Ovary (tissue), 9 donors: ENCODE results near the gene MAOB. TPM values are rescaled to one million over a fixed set of nuclear protein-coding genes. Genes with fewer than 3 reads are reported as not detected.

Source experiments
- DNase-seq, 5 donors: peaks; one replicate each; pipeline ENCODE4 v3.0.0-alpha.2; 2019 to 2020
- H3K27ac ChIP-seq, 2 donors: fragments of 200-600 bp; one replicate each; pipeline versions ENCODE4 v1.5.1 to v1.8.0; 2019 to 2022
- H3K27me3 ChIP-seq: fragments of 200-600 bp; one replicate; pipeline ENCODE4 v1.8.0; 2022
- H3K36me3 ChIP-seq: fragments of 200-600 bp; sonication (generic); one replicate; pipeline ENCODE4 v1.5.1; 2019
- H3K4me1 ChIP-seq: one replicate; pipeline ENCODE4 v1.8.1; 2013; ENCODE audit warnings: mild to moderate bottlenecking, moderate library complexity; ENCODE audit not compliant: insufficient read depth
- H3K4me3 ChIP-seq: fragments of 200-600 bp; sonication (generic); one replicate; pipeline ENCODE4 v1.5.1; 2017
- H3K9me3 ChIP-seq, 2 donors: fragments of 200-600 bp in 1 of 2; sonication (generic) in 1 of 2; one replicate each; pipeline versions ENCODE4 v1.5.1 to v1.8.1; 2013 to 2019; ENCODE audit warnings: mild to moderate bottlenecking in 1 of 2, moderate library complexity in 1 of 2
- CTCF ChIP-seq, 3 donors: fragments of 450-650 bp in 2 of 3; fragments of 200-600 bp in 1 of 3; IDR thresholded peaks; one replicate each; pipeline versions ENCODE4 v1.5.1 to v1.8.0; 2016 to 2022; ENCODE audit warnings: antibody characterized with exemption in 3 of 3, mild to moderate bottlenecking in 1 of 3
- EP300 ChIP-seq: sonication (generic); formaldehyde crosslinking; IDR thresholded peaks from one replicate; pipeline ENCODE4 v1.6.1; 2017; ENCODE audit warnings: antibody characterized with exemption
- POLR2A ChIP-seq: fragments of 450-650 bp; IDR thresholded peaks from one replicate; pipeline ENCODE4 v1.6.1; 2017; ENCODE audit warnings: antibody characterized with exemption, mild to moderate bottlenecking, moderate library complexity
- WGBS, 3 donors: extraction: QIAGEN DNeasy Blood & Tissue Kit in 1 of 3; methylation state at CpG; one replicate each; pipeline versions ENCODE4 v1.1.5 to v1.1.7; 2013 to 2017; 5-methylcytosine and 5-hydroxymethylcytosine counted together
- intact Hi-C, 4 donors: fragments of 100-400 bp; cut with DNase I; formaldehyde crosslinking; loops; one replicate each; pipeline versions ENCODE4 v1.11.0 to v1.15.1; 2022 to 2023
- polyA plus RNA-seq, 2 donors: library from polyadenylated mRNA; stranded (reverse); fragments of 200-250 nt in 1 of 2; fragments of 350-450 nt in 1 of 2; fragmentation: Illumina TruSeq in 1 of 2; extraction: RNeasy Lipid Tissue Mini Kit (QIAGEN cat#74804) in 1 of 2; gene quantifications; one replicate each; pipeline ENCODE4 v1.2.3, GENCODE V29; 2013 to 2014
- total RNA-seq, 7 donors: library from RNA; depleted of rRNA in 2 of 7; stranded (reverse); fragments of >200 nt in 2 of 7; fragmentation: NEBNext Ultra II Directional in 3 of 7; extraction: Animal tissue kit (Norgen Biotek cat#: 25700) in 3 of 7; gene quantifications; one replicate each; pipeline versions ENCODE4 v1.1.0 to v1.2.4, GENCODE V29; 2016 to 2023
- donor health status: DM: no; HTN: no; CAD: no; lungs with moderate emphysema.
- donor health status: DM: no; HTN: no; CAD: no.
- donor health status: Bipolar disorder and iron deficiency.
- donor health status: DM: yes; HTN: yes; CAD: no.
- donor health status: DM: no; HTN: no; CAD: no.
- donor health status: DM: yes; HTN: yes; CAD: no.

Gene MAOB
- total and polyA plus RNA-seq, 9 donors: 57.2 to 322 (median 180) TPM

GRCh38 chrX:43747476-43747875 is 134.8 kb downstream of the MAOB start:
- H3K4me3 ChIP-seq: no peak overlapping the region
- H3K9me3 ChIP-seq: no peaks in the 10 kb centered on the region
- H3K36me3 ChIP-seq: no peaks in the 10 kb centered on the region
- no peak overlapping the region for H3K27ac ChIP-seq
- no peak for TF ChIP-seq EP300
- TF ChIP-seq POLR2A: no peak
- intact Hi-C loops: loop anchor here in 2 of 4 donors (5.0 kb wide), 1 partner anchor 185 kb away; no protein-coding TSS in a partner anchor
- no peaks in the 10 kb centered on the region for H3K4me1 ChIP-seq
- 60 to 70% (median 60%) methylated on average over 2 of the region's 2 CpGs for WGBS, 3 donors
- no peaks in the 10 kb centered on the region for H3K27me3 ChIP-seq
- DNase-seq: no peak

- TF ChIP-seq EP300 (no peak), POLR2A (no peak), CTCF (IDR thresholded peaks at IDR 0.05) (no peak)
Observed at GRCh38 chrX:43745938-43746721, 136.1 kb downstream of the MAOB start.

GRCh38 chrX:43744284-43744683 is 138.0 kb downstream of the MAOB start:
- intact Hi-C loops: no loop called here
- WGBS, 3 donors: 68 to 76% (median 74%) methylated on average over 3 of the region's 3 CpGs
- DNase-seq: no peak
- Histone ChIP-seq H3K9me3 (no peaks in the 10 kb centered on the region), H3K27ac (no peak overlapping the region), H3K4me1 (no peaks in the 10 kb centered on the region), H3K4me3 (no peak overlapping the region), H3K36me3 (no peaks in the 10 kb centered on the region), H3K27me3 (no peaks in the 10 kb centered on the region)
- no peak for TF ChIP-seq POLR2A
- TF ChIP-seq CTCF (IDR thresholded peaks at IDR 0.05): no peak
- TF ChIP-seq EP300: no peak

More at GRCh38 chrX:43745938-43746721, 136.1 kb downstream of the MAOB start:
- no peak for DNase-seq
- no peaks in the 10 kb centered on the region for H3K36me3 ChIP-seq
- H3K9me3 ChIP-seq: no peaks in the 10 kb centered on the region
- H3K4me1 ChIP-seq: no peaks in the 10 kb centered on the region
- intact Hi-C loops: loop anchor here in 2 of 4 donors (5.0 kb wide), 1 partner anchor 184 kb away; no protein-coding TSS in a partner anchor
- WGBS, 3 donors: 61 to 68% (median 62%) methylated on average over 6 of the region's 6 CpGs
- no peaks in the 10 kb centered on the region for H3K27me3 ChIP-seq
- no peak overlapping the region for H3K27ac ChIP-seq
- no peak overlapping the region for H3K4me3 ChIP-seq

GRCh38 chrX:43743100-43743822 is 139.0 kb downstream of the MAOB start:
- TF ChIP-seq CTCF (IDR thresholded peaks at IDR 0.05): no peak
- TF ChIP-seq EP300: no peak
- TF ChIP-seq POLR2A: no peak
- DNase-seq: no peak
- WGBS, 3 donors: 66 to 69% (median 68%) methylated on average over 5 of the region's 5 CpGs
- no peaks in the 10 kb centered on the region for H3K27me3 ChIP-seq
- H3K9me3 ChIP-seq: no peaks in the 10 kb centered on the region
- no peaks in the 10 kb centered on the region for H3K4me1 ChIP-seq
- intact Hi-C loops: no loop called here
- no peak overlapping the region for H3K4me3 ChIP-seq
- no peak overlapping the region for H3K27ac ChIP-seq
- no peaks in the 10 kb centered on the region for H3K36me3 ChIP-seq
